ENCODE measurements around the gene HHIPL1. TPM values are rescaled to one million over a fixed set of nuclear protein-coding genes. Genes with fewer than 3 reads are reported as not detected.

HHIPL1 gene
- total RNA-seq, result 2.0 and 2.1 TPM in 2 replicates
- polyA plus RNA-seq, result 1.3 TPM in 2 replicates
- polyA plus RNA-seq (2011; cell fraction: cytosol; rRNA removed), result 0.63 and 0.96 TPM in 2 replicates
- 0.99 and 1.3 TPM in 2 replicates for polyA plus RNA-seq (2011; cell fraction: nucleus; rRNA removed)
- polyA plus RNA-seq (2012), result 1.3 and 2.9 TPM in 2 replicates
- 0.96 and 1.5 TPM in 2 replicates for polyA minus RNA-seq
- polyA minus RNA-seq (2011; cell fraction: cytosol; rRNA and poly(A)+ RNA removed), result not detected
- polyA minus RNA-seq (2011; cell fraction: nucleus; rRNA and poly(A)+ RNA removed), result 1.2 and 2.0 TPM in 2 replicates
- percentile 24 among the genes with signal in this experiment for Bru-seq, nascent RNA
- percentile 20 among the genes with signal in this experiment for BruChase-seq, experiment 1, labeled RNA remaining after a 6-hour chase
- percentile 21 among the genes with signal in this experiment for BruChase-seq, experiment 2, labeled RNA remaining after a 2-hour chase
- long read RNA-seq, full-length matches to known transcripts, result 1 of 1 reads
- long read RNA-seq, partial matches to known transcripts, result 0 of 1 reads
- long read RNA-seq, other reads (novel, unspliced or antisense), result 0 of 1 reads

- FAIRE-seq, result no peak
- BruUV-seq (replicated peaks), result no TSS peak
- ChIA-PET POLR2A (no interaction called here), CTCF (no interaction called here)
- TF ChIP-seq, protein P1, sequence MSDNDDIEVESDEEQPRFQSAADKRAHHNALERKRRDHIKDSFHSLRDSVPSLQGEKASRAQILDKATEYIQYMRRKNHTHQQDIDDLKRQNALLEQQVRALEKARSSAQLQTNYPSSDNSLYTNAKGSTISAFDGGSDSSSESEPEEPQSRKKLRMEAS (IDR thresholded peaks at IDR 0.05; ENCODE audit: insufficient read depth, insufficient read length), result peak; percentile 3
- peak; percentile 40 for TF ChIP-seq EZH2 (IDR thresholded peaks at IDR 0.05; ENCODE audit: borderline replicate concordance, low read depth, low read length, severe bottlenecking)
- peak in 1 of 2 donors; percentile 1 for TF ChIP-seq CTCF (IDR thresholded peaks at IDR 0.05; ENCODE audit: extremely low read depth in 1 of 2, insufficient read depth in 1 of 2, low read depth in 1 of 2, low read length in 2 of 2)
- no peak for TF ChIP-seq POLR2AphosphoS5 (IDR thresholded peaks at IDR 0.05; ENCODE audit: insufficient read depth, low read depth, low read length)
- Histone ChIP-seq H3K79me2 (ENCODE audit: control insufficient read depth, insufficient read depth, low read length) (no peaks in the 10 kb centered on the region), H4K20me1 (replicated peaks; ENCODE audit: control insufficient read depth, extremely low read depth, insufficient read depth, low read length) (no peaks in the 10 kb centered on the region), H3K36me3 (ENCODE audit: control insufficient read depth in 2 of 2, extremely low read depth in 1 of 2, insufficient read depth in 2 of 2, low read length in 2 of 2) (no peaks in the 10 kb centered on the region), H2AFZ (ENCODE audit: low read depth, low read length) (peak within 1 kb of the TSS; percentile 92), H3K9me1 (replicated peaks; ENCODE audit: control insufficient read depth, extremely low read depth, insufficient read depth, low read length) (no peaks in the 10 kb centered on the region), H3K27ac (ENCODE audit: insufficient read depth, low read depth, low read length) (no peak within 1 kb of the TSS), H3K4me3 (replicated peaks in 1 of 3; ENCODE audit: insufficient read depth in 1 of 3, low read depth in 1 of 3, low read length in 3 of 3) (peak within 1 kb of the TSS in 2 of 3 experiments; percentile 19 to 24), H3K27me3 (ENCODE audit: control insufficient read depth in 2 of 2, insufficient read depth in 2 of 2, low read length in 2 of 2) (no peaks in the 10 kb centered on the region), H3K4me2 (ENCODE audit: insufficient read depth, low read length) (peak within 1 kb of the TSS; percentile 37), H3K9ac (replicated peaks; ENCODE audit: extremely low read depth, insufficient read depth, low read length) (peak within 1 kb of the TSS; percentile 5), H3K9me3 (replicated peaks; ENCODE audit: control insufficient read depth, insufficient read depth, low read length) (no peaks in the 10 kb centered on the region), H3K4me1 (ENCODE audit: control insufficient read depth, extremely low read depth, insufficient read depth, low read length) (no peaks in the 10 kb centered on the region)
- DNase-seq (ENCODE audit: low read depth, low spot score), result peak; percentile 13
- dilution Hi-C loops (cut with MboI; ENCODE audit: extremely low pct_ligation_motif_present, low sequenced_read_pairs), result no loop called here
- intact Hi-C loops (cut with micrococcal nuclease), result no loop called here
These were observed at the start of gene HHIPL1 for GRCh38 chr14:99644723-99645544. Gene HHIPL1, plus strand, starts transcription at chr14:99645129. Its CDS starts 79 bp downstream, at chr14:99645208.

Data from endothelial cell of umbilical vein (primary cell).